B cell (primary cell): ENCODE results near the gene VGLL1. TPM values are rescaled to one million over a fixed set of nuclear protein-coding genes. Genes with fewer than 3 reads are reported as not detected.

Experiments
- ATAC-seq: fragments of 200-7000 bp; cut with Tn5 transposase; one replicate; pipeline ENCODE4 v1.10.0; 2021; ENCODE audit warnings: low read depth, mild to moderate bottlenecking, moderate number of reproducible peaks, moderate library complexity
- CTCF ChIA-PET: fragments of 350-600 bp; sonication (Branson Sonifier 250); formaldehyde crosslinking; loops from one replicate; lab custom pipeline; 2021; ENCODE audit warnings: antibody characterized with exemption, inconsistent platforms; lab: Charles Lee
- POLR2A ChIA-PET: fragments of 350-600 bp; sonication (Branson Sonifier 250); formaldehyde crosslinking; loops from one replicate; lab custom pipeline; 2021; ENCODE audit warnings: antibody characterized with exemption; lab: Charles Lee
- DNase-seq: peaks from one replicate; pipeline ENCODE4 v3.0.0; 2013
- H2AFZ ChIP-seq: 2 replicates; pipeline ENCODE4 v1.6.1; 2012; ENCODE audit warnings: mild to moderate bottlenecking, low read depth, low read length; ENCODE audit not compliant: insufficient read depth, poor library complexity, severe bottlenecking
- H3K27ac ChIP-seq, 2 donors: 1 replicate in 1 of 2; 2 replicates in 1 of 2; pipeline ENCODE4 v1.5.1; 2012 to 2013; ENCODE audit warnings: low read length in 2 of 2, mild to moderate bottlenecking in 2 of 2, moderate library complexity in 1 of 2
- H3K27me3 ChIP-seq, 4 experiments: fragments of 200-600 bp in 1 of 4; sonication (generic) in 1 of 4; replicated peaks in 1 of 4; 1 replicate in 2 of 4; 2 replicates in 2 of 4; pipeline versions ENCODE4 v1.6.1 to v1.7.0; 2013 to 2016; ENCODE audit warnings: low read length in 3 of 4, mild to moderate bottlenecking in 2 of 4, mixed read lengths in 1 of 4, moderate library complexity in 1 of 4; ENCODE audit not compliant: insufficient read depth in 4 of 4, control insufficient read depth in 3 of 4; ENCODE audit errors: control extremely low read depth in 1 of 4
- H3K36me3 ChIP-seq, 2 experiments: replicated peaks in 1 of 2; 1 replicate in 1 of 2; 2 replicates in 1 of 2; pipeline versions ENCODE4 v1.6.1 to v1.7.1; 2013; ENCODE audit warnings: low read length in 1 of 2; ENCODE audit not compliant: insufficient read depth in 2 of 2, control insufficient read depth in 1 of 2; ENCODE audit errors: control extremely low read depth in 1 of 2, extremely low read depth in 1 of 2
- H3K4me1 ChIP-seq, 2 donors: fragments of 200-600 bp in 1 of 2; sonication (generic) in 1 of 2; 1 replicate in 1 of 2; 2 replicates in 1 of 2; pipeline versions ENCODE4 v1.5.1 to v1.6.1; 2013 to 2017; ENCODE audit warnings: low read length in 2 of 2; ENCODE audit not compliant: control insufficient read depth in 2 of 2, insufficient read depth in 2 of 2
- H3K4me2 ChIP-seq: replicated peaks from 2 replicates; pipeline ENCODE3; 2012; ENCODE audit warnings: mild to moderate bottlenecking, low read depth, low read length; ENCODE audit not compliant: poor library complexity, severe bottlenecking
- H3K4me3 ChIP-seq, 5 experiments: fragments of 200-600 bp in 1 of 5; sonication (generic) in 1 of 5; 1 replicate in 3 of 5; 2 replicates in 2 of 5; pipeline versions ENCODE4 v1.5.1 to v1.7.0; 2011 to 2016; ENCODE audit warnings: low read length in 4 of 5, mild to moderate bottlenecking in 4 of 5, low read depth in 2 of 5, control low read depth in 1 of 5, moderate library complexity in 1 of 5; ENCODE audit not compliant: insufficient read depth in 1 of 5; ENCODE audit errors: control extremely low read depth in 1 of 5, extremely low read depth in 1 of 5
- H3K79me2 ChIP-seq: fragments of 200-600 bp; sonication (generic); one replicate; pipeline ENCODE4 v1.6.0; 2016; ENCODE audit warnings: low read length; ENCODE audit not compliant: control insufficient read depth, insufficient read depth
- H3K9ac ChIP-seq: fragments of 200-600 bp; sonication (generic); 2 replicates; pipeline ENCODE4 v1.6.1; 2017; ENCODE audit warnings: mild to moderate bottlenecking, low read length, moderate library complexity
- H3K9me3 ChIP-seq, 3 donors: one replicate each; pipeline versions ENCODE4 v1.6.1 to v1.7.1; 2013; ENCODE audit warnings: low read length in 2 of 3; ENCODE audit not compliant: control insufficient read depth in 2 of 3, insufficient read depth in 1 of 3; ENCODE audit errors: control extremely low read depth in 1 of 3
- H4K20me1 ChIP-seq: 2 replicates; pipeline ENCODE4 v1.6.0; 2012; ENCODE audit warnings: mild to moderate bottlenecking, low read length; ENCODE audit not compliant: insufficient read depth, control insufficient read depth, poor library complexity, severe bottlenecking
- H3K27ac Mint-ChIP-seq: one replicate; pipeline ENCODE4 v1.8.0; 2021; ENCODE audit warnings: mixed read lengths
- H3K27me3 Mint-ChIP-seq: one replicate; pipeline ENCODE4 v1.8.0; 2021; ENCODE audit warnings: mixed read lengths
- H3K4me1 Mint-ChIP-seq: one replicate; pipeline ENCODE4 v1.8.0; 2021; ENCODE audit warnings: mixed read lengths
- H3K4me3 Mint-ChIP-seq: one replicate; pipeline ENCODE4 v1.8.0; 2021; ENCODE audit warnings: mixed read lengths
- H3K9me3 Mint-ChIP-seq: one replicate; pipeline ENCODE4 v1.8.0; 2022; ENCODE audit warnings: mixed read lengths; ENCODE audit not compliant: insufficient read depth
- CTCF ChIP-seq: fragments of 200-600 bp; IDR thresholded peaks from one replicate; pipeline ENCODE4 v1.8.0; 2022; ENCODE audit warnings: antibody characterized with exemption, mild to moderate bottlenecking
- EZH2 ChIP-seq: IDR thresholded peaks from 2 replicates; pipeline ENCODE4 v1.6.1; 2012; ENCODE audit warnings: borderline replicate concordance, low read depth, mild to moderate bottlenecking, moderate library complexity, low read length; ENCODE audit not compliant: insufficient read depth, poor library complexity, severe bottlenecking
- WGBS: methylation state at CpG from one replicate; pipeline ENCODE4 v1.1.5; 2013; ENCODE audit warnings: missing lambda C conversion rate; ENCODE audit not compliant: insufficient coverage; 5-methylcytosine and 5-hydroxymethylcytosine counted together
- intact Hi-C: fragments of 100-400 bp; cut with micrococcal nuclease; formaldehyde crosslinking; loops from one replicate; pipeline ENCODE4 v1.10.0; 2022
- polyA plus RNA-seq: library from polyadenylated mRNA; depleted of rRNA; stranded (reverse); fragments of >200 nt; gene quantifications from 2 replicates; pipeline ENCODE4 v1.2.3, GENCODE V29; 2012
- total RNA-seq, 2 donors: library from RNA; stranded (reverse); fragments of 120-200 nt in 1 of 2; gene quantifications; 1 replicate in 1 of 2; 2 replicates in 1 of 2; pipeline versions ENCODE4 v1.2.3 to v1.2.4, GENCODE V29; 2013 to 2022

The VGLL1 gene
- total and polyA plus RNA-seq, 2 donors (not counting 1 experiment from before 2014, with no cell fraction given) = not detected

GRCh38 chrX:136582624-136583023 is 50.6 kb downstream of the VGLL1 start:
- no peaks in the 10 kb centered on the region for H3K27me3 Mint-ChIP-seq
- Histone ChIP-seq H3K9me3 (no peaks in the 10 kb centered on the region), H3K79me2 (no peaks in the 10 kb centered on the region), H2AFZ (no peak overlapping the region), H3K4me3 (no peak overlapping the region), H3K36me3 (no peaks in the 10 kb centered on the region), H3K9ac (no peak overlapping the region), H4K20me1 (no peaks in the 10 kb centered on the region), H3K27me3 (no peaks in the 10 kb centered on the region), H3K4me2 (no peak overlapping the region), H3K4me1 (no peaks in the 10 kb centered on the region), H3K27ac (no peak overlapping the region)
- intact Hi-C loops = no loop called here
- ATAC-seq = no peak
- no peak overlapping the region for H3K4me3 Mint-ChIP-seq
- TF ChIP-seq EZH2 = no peak
- no peak for TF ChIP-seq CTCF
- no peak overlapping the region for H3K27ac Mint-ChIP-seq
- no peaks in the 10 kb centered on the region for H3K9me3 Mint-ChIP-seq
- no peak for DNase-seq
- POLR2A ChIA-PET = no interaction called here
- CTCF ChIA-PET = interaction anchor here (1.2 to 1.5 kb wide), 2 partner anchors 8 to 555 kb away, joined by 3 read pairs; no protein-coding TSS in a partner anchor
- no CpG with 5 or more reads among the region's 3 CpGs for WGBS
- no peaks in the 10 kb centered on the region for H3K4me1 Mint-ChIP-seq

- Histone ChIP-seq H3K36me3 (no peaks in the 10 kb centered on the region), H3K27ac (no peak overlapping the region), H3K4me3 (no peak overlapping the region), H3K4me1 (no peaks in the 10 kb centered on the region), H3K4me2 (no peak overlapping the region), H3K9ac (no peak overlapping the region), H3K27me3 (no peaks in the 10 kb centered on the region), H4K20me1 (no peaks in the 10 kb centered on the region), H2AFZ (no peak overlapping the region), H3K79me2 (no peaks in the 10 kb centered on the region), H3K9me3 (no peaks in the 10 kb centered on the region)
- Mint-ChIP-seq H3K27me3 (no peaks in the 10 kb centered on the region), H3K4me3 (no peak overlapping the region), H3K4me1 (no peaks in the 10 kb centered on the region), H3K27ac (no peak overlapping the region), H3K9me3 (no peaks in the 10 kb centered on the region)
- CTCF ChIA-PET = no interaction called here
- ATAC-seq (no peak), DNase-seq (no peak)
- no peak for TF ChIP-seq CTCF
- POLR2A ChIA-PET = no interaction called here
- WGBS = 83% methylated on average over 1 of the region's 4 CpGs
- intact Hi-C loops = no loop called here
These were observed 52.5 kb downstream of the VGLL1 start for GRCh38 chrX:136584545-136584944.
